ENCODE data around the gene MYL3.
A peak's percentile ranks its signal among the peaks of the same experiment; 100 is the strongest.

Gene MYL3

GRCh38 chr3:46876313-46877300 lies 13.4 kb upstream of the MYL3 start:
- Histone ChIP-seq H3K36me3 (ENCODE audit: control insufficient read depth in 1 of 2, insufficient read depth in 2 of 2, low read length in 2 of 2) (no peaks in the 10 kb centered on the region), H3K4me1 (ENCODE audit: control insufficient read depth in 1 of 2, insufficient read depth in 2 of 2, low read length in 2 of 2) (peaks cover 0 to 2% of the 10 kb centered on the region in 2 donors), H3K27me3 (ENCODE audit: control insufficient read depth in 1 of 2, insufficient read depth in 2 of 2, low read length in 2 of 2) (peaks cover 15 to 18% of the 10 kb centered on the region in 2 donors), H3K4me3 (ENCODE audit: low read depth in 1 of 2, low read length in 2 of 2) (no peak overlapping the region), H3K27ac (ENCODE audit: low read depth, low read length) (peak overlapping the region; percentile 80), H3K9ac (ENCODE audit: low read depth in 1 of 2, low read length in 2 of 2) (no peak overlapping the region), H3K9me3 (ENCODE audit: control insufficient read depth in 1 of 2, low read length in 2 of 2) (no peaks in the 10 kb centered on the region)

- H3K27ac ChIP-seq (ENCODE audit: low read depth, low read length), result peak overlapping the region; percentile 75
- peaks cover 0 to 2% of the 10 kb centered on the region in 2 donors for H3K4me1 ChIP-seq (ENCODE audit: control insufficient read depth in 1 of 2, insufficient read depth in 2 of 2, low read length in 2 of 2)
- H3K9ac ChIP-seq (ENCODE audit: low read depth in 1 of 2, low read length in 2 of 2), result no peak overlapping the region
- no peaks in the 10 kb centered on the region for H3K9me3 ChIP-seq (ENCODE audit: control insufficient read depth in 1 of 2, low read length in 2 of 2)
- H3K36me3 ChIP-seq (ENCODE audit: control insufficient read depth in 1 of 2, insufficient read depth in 2 of 2, low read length in 2 of 2), result no peaks in the 10 kb centered on the region
- H3K27me3 ChIP-seq (ENCODE audit: control insufficient read depth in 1 of 2, insufficient read depth in 2 of 2, low read length in 2 of 2), result peaks cover 7 to 10% of the 10 kb centered on the region in 2 donors
- no peak overlapping the region for H3K4me3 ChIP-seq (ENCODE audit: low read depth in 1 of 2, low read length in 2 of 2)
Observed at GRCh38 chr3:46875560-46875959, 12.3 kb upstream of the MYL3 start.

GRCh38 chr3:46874430-46874829 lies 11.2 kb upstream of the MYL3 start:
- Histone ChIP-seq H3K4me3 (ENCODE audit: low read depth in 1 of 2, low read length in 2 of 2) (no peak overlapping the region), H3K9me3 (ENCODE audit: control insufficient read depth in 1 of 2, low read length in 2 of 2) (no peaks in the 10 kb centered on the region), H3K4me1 (ENCODE audit: control insufficient read depth in 1 of 2, insufficient read depth in 2 of 2, low read length in 2 of 2) (peaks cover 0 to 2% of the 10 kb centered on the region in 2 donors), H3K27ac (ENCODE audit: low read depth, low read length) (peak overlapping the region; percentile 20), H3K36me3 (ENCODE audit: control insufficient read depth in 1 of 2, insufficient read depth in 2 of 2, low read length in 2 of 2) (no peaks in the 10 kb centered on the region), H3K27me3 (ENCODE audit: control insufficient read depth in 1 of 2, insufficient read depth in 2 of 2, low read length in 2 of 2) (peaks cover 2 to 4% of the 10 kb centered on the region in 2 donors), H3K9ac (ENCODE audit: low read depth in 1 of 2, low read length in 2 of 2) (no peak overlapping the region)

- Histone ChIP-seq H3K4me3 (ENCODE audit: low read depth in 1 of 2, low read length in 2 of 2) (no peak overlapping the region), H3K9me3 (ENCODE audit: control insufficient read depth in 1 of 2, low read length in 2 of 2) (no peaks in the 10 kb centered on the region), H3K36me3 (ENCODE audit: control insufficient read depth in 1 of 2, insufficient read depth in 2 of 2, low read length in 2 of 2) (no peaks in the 10 kb centered on the region), H3K4me1 (ENCODE audit: control insufficient read depth in 1 of 2, insufficient read depth in 2 of 2, low read length in 2 of 2) (no peaks in the 10 kb centered on the region), H3K9ac (ENCODE audit: low read depth in 1 of 2, low read length in 2 of 2) (no peak overlapping the region), H3K27me3 (ENCODE audit: control insufficient read depth in 1 of 2, insufficient read depth in 2 of 2, low read length in 2 of 2) (peaks cover 2 to 4% of the 10 kb centered on the region in 2 donors), H3K27ac (ENCODE audit: low read depth, low read length) (no peak overlapping the region)
Observed at GRCh38 chr3:46873521-46873920, 10.3 kb upstream of the MYL3 start.

GRCh38 chr3:46871222-46871621 lies 8.0 kb upstream of the MYL3 start:
- Histone ChIP-seq H3K4me3 (ENCODE audit: low read depth in 1 of 2, low read length in 2 of 2) (no peak overlapping the region), H3K27ac (ENCODE audit: low read depth, low read length) (no peak overlapping the region), H3K4me1 (ENCODE audit: control insufficient read depth in 1 of 2, insufficient read depth in 2 of 2, low read length in 2 of 2) (peaks cover 0 to 14% of the 10 kb centered on the region in 2 donors), H3K9me3 (ENCODE audit: control insufficient read depth in 1 of 2, low read length in 2 of 2) (no peaks in the 10 kb centered on the region), H3K27me3 (ENCODE audit: control insufficient read depth in 1 of 2, insufficient read depth in 2 of 2, low read length in 2 of 2) (peaks cover 2 to 4% of the 10 kb centered on the region in 2 donors), H3K36me3 (ENCODE audit: control insufficient read depth in 1 of 2, insufficient read depth in 2 of 2, low read length in 2 of 2) (no peaks in the 10 kb centered on the region), H3K9ac (ENCODE audit: low read depth in 1 of 2, low read length in 2 of 2) (no peak overlapping the region)

- peaks cover 2 to 4% of the 10 kb centered on the region in 2 donors for H3K27me3 ChIP-seq (ENCODE audit: control insufficient read depth in 1 of 2, insufficient read depth in 2 of 2, low read length in 2 of 2)
- H3K27ac ChIP-seq (ENCODE audit: low read depth, low read length), result no peak overlapping the region
- H3K9ac ChIP-seq (ENCODE audit: low read depth in 1 of 2, low read length in 2 of 2), result no peak overlapping the region
- H3K36me3 ChIP-seq (ENCODE audit: control insufficient read depth in 1 of 2, insufficient read depth in 2 of 2, low read length in 2 of 2), result no peaks in the 10 kb centered on the region
- no peaks in the 10 kb centered on the region for H3K9me3 ChIP-seq (ENCODE audit: control insufficient read depth in 1 of 2, low read length in 2 of 2)
- peaks cover 0 to 14% of the 10 kb centered on the region in 2 donors for H3K4me1 ChIP-seq (ENCODE audit: control insufficient read depth in 1 of 2, insufficient read depth in 2 of 2, low read length in 2 of 2)
- no peak overlapping the region for H3K4me3 ChIP-seq (ENCODE audit: low read depth in 1 of 2, low read length in 2 of 2)
Observed at GRCh38 chr3:46870651-46871050, 7.4 kb upstream of the MYL3 start.

- H3K36me3 ChIP-seq (ENCODE audit: control insufficient read depth in 1 of 2, insufficient read depth in 2 of 2, low read length in 2 of 2), result no peaks in the 10 kb centered on the region
- no peak overlapping the region for H3K9ac ChIP-seq (ENCODE audit: low read depth in 1 of 2, low read length in 2 of 2)
- no peaks in the 10 kb centered on the region for H3K9me3 ChIP-seq (ENCODE audit: control insufficient read depth in 1 of 2, low read length in 2 of 2)
- H3K27me3 ChIP-seq (ENCODE audit: control insufficient read depth in 1 of 2, insufficient read depth in 2 of 2, low read length in 2 of 2), result peaks cover 2 to 4% of the 10 kb centered on the region in 2 donors
- H3K4me3 ChIP-seq (ENCODE audit: low read depth in 1 of 2, low read length in 2 of 2), result no peak overlapping the region
- no peak overlapping the region for H3K27ac ChIP-seq (ENCODE audit: low read depth, low read length)
- H3K4me1 ChIP-seq (ENCODE audit: control insufficient read depth in 1 of 2, insufficient read depth in 2 of 2, low read length in 2 of 2), result peaks cover 0 to 14% of the 10 kb centered on the region in 2 donors
Observed at GRCh38 chr3:46869440-46869839, 6.2 kb upstream of the MYL3 start.

- Histone ChIP-seq H3K4me3 (ENCODE audit: low read depth in 1 of 2, low read length in 2 of 2) (no peak overlapping the region), H3K36me3 (ENCODE audit: control insufficient read depth in 1 of 2, insufficient read depth in 2 of 2, low read length in 2 of 2) (no peaks in the 10 kb centered on the region), H3K27me3 (ENCODE audit: control insufficient read depth in 1 of 2, insufficient read depth in 2 of 2, low read length in 2 of 2) (peaks cover 2 to 4% of the 10 kb centered on the region in 2 donors), H3K9me3 (ENCODE audit: control insufficient read depth in 1 of 2, low read length in 2 of 2) (no peaks in the 10 kb centered on the region), H3K27ac (ENCODE audit: low read depth, low read length) (no peak overlapping the region), H3K4me1 (ENCODE audit: control insufficient read depth in 1 of 2, insufficient read depth in 2 of 2, low read length in 2 of 2) (peaks cover 0 to 14% of the 10 kb centered on the region in 2 donors), H3K9ac (ENCODE audit: low read depth in 1 of 2, low read length in 2 of 2) (no peak overlapping the region)
Observed at GRCh38 chr3:46868948-46869347, 5.7 kb upstream of the MYL3 start.

- H3K9me3 ChIP-seq (ENCODE audit: control insufficient read depth in 1 of 2, low read length in 2 of 2), result no peaks in the 10 kb centered on the region
- H3K4me3 ChIP-seq (ENCODE audit: low read depth in 1 of 2, low read length in 2 of 2), result no peak overlapping the region
- peaks cover 2 to 4% of the 10 kb centered on the region in 2 donors for H3K27me3 ChIP-seq (ENCODE audit: control insufficient read depth in 1 of 2, insufficient read depth in 2 of 2, low read length in 2 of 2)
- H3K36me3 ChIP-seq (ENCODE audit: control insufficient read depth in 1 of 2, insufficient read depth in 2 of 2, low read length in 2 of 2), result no peaks in the 10 kb centered on the region
- H3K4me1 ChIP-seq (ENCODE audit: control insufficient read depth in 1 of 2, insufficient read depth in 2 of 2, low read length in 2 of 2), result peaks cover 0 to 14% of the 10 kb centered on the region in 2 donors
- no peak overlapping the region for H3K27ac ChIP-seq (ENCODE audit: low read depth, low read length)
- no peak overlapping the region for H3K9ac ChIP-seq (ENCODE audit: low read depth in 1 of 2, low read length in 2 of 2)
Observed at GRCh38 chr3:46868287-46868686, 5.0 kb upstream of the MYL3 start.

- Histone ChIP-seq H3K4me3 (ENCODE audit: low read depth in 1 of 2, low read length in 2 of 2) (no peak overlapping the region), H3K9me3 (ENCODE audit: control insufficient read depth in 1 of 2, low read length in 2 of 2) (no peaks in the 10 kb centered on the region), H3K4me1 (ENCODE audit: control insufficient read depth in 1 of 2, insufficient read depth in 2 of 2, low read length in 2 of 2) (peaks cover 0 to 14% of the 10 kb centered on the region in 2 donors), H3K27ac (ENCODE audit: low read depth, low read length) (no peak overlapping the region), H3K36me3 (ENCODE audit: control insufficient read depth in 1 of 2, insufficient read depth in 2 of 2, low read length in 2 of 2) (no peaks in the 10 kb centered on the region), H3K27me3 (ENCODE audit: control insufficient read depth in 1 of 2, insufficient read depth in 2 of 2, low read length in 2 of 2) (peaks cover 2 to 4% of the 10 kb centered on the region in 2 donors), H3K9ac (ENCODE audit: low read depth in 1 of 2, low read length in 2 of 2) (no peak overlapping the region)
Observed at GRCh38 chr3:46867550-46867898, 4.3 kb upstream of the MYL3 start.
